NCI-H748 (cell line): ENCODE measurements around the gene OSMR.

Experiments
- DNase-seq: peaks from one replicate; lab custom pipeline; 2025; ENCODE audit not compliant: unreplicated experiment; lab: John Stamatoyannopoulos, UW

The OSMR gene

GRCh38 chr5:38870595-38870994, 24.8 kb downstream of the OSMR start:
- DNase-seq: no peak

- DNase-seq: no peak
Observed at GRCh38 chr5:38871058-38871605, 25.3 kb downstream of the OSMR start.

DNA sequence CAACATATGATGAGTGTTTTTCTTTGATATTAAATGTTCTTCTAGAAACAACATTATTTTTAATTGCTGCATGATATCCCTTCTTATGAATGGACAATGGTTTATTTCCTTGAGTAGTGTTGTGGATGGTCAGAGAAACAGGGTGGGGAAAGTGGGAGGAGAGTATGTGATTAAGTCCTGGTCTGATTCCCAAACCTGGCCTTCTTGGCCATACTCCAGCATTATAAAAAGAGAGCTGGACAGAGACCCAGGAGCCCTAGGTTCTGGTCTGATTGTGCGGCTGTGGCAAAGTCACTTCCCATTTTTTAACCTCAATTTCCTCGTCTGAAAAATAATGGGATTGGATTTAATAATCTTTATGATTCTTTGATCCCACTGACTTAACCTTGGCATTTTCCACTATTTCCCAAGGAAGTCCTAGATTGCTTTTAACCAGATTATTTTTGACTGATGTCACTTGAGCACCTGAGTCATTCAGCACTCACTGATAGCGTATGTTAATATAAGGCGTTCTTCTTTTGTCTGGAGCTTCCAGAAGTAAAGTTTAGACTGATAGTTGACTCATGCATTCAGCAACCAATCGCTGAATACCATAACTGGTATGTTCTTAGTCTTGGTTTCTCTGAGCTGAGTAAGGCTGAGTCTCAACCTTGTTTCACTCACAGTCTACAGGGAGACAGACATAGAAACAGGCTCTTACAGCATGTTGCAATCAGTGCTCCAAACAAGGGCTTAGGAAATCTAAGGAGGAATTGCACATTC, 26.2 kb downstream of the OSMR start:
- DNase-seq: no peak

DNA sequence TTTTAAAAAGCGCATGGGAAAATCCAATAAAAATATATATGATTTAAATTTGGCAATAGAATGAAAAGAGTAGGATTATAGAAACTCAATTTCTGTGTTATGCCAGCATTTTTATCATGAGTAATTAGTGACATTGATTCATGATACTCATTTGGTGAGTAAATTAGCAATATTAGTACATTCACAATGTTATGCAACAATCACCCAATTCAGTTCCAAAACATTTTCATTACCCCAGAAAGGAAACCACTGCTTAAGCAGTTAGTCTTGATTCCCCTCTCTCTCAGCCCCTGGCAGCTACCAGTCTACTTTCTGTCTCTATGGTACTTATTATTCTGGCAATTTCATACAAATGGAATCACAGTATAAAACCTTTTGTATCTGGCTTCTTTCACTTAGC, 27.0 kb downstream of the OSMR start:
- DNase-seq: no peak

GRCh38 chr5:38874948-38875456, 29.2 kb downstream of the OSMR start:
- no peak for DNase-seq

GRCh38 chr5:38878391-38879077, 32.7 kb downstream of the OSMR start:
- no peak for DNase-seq

DNA sequence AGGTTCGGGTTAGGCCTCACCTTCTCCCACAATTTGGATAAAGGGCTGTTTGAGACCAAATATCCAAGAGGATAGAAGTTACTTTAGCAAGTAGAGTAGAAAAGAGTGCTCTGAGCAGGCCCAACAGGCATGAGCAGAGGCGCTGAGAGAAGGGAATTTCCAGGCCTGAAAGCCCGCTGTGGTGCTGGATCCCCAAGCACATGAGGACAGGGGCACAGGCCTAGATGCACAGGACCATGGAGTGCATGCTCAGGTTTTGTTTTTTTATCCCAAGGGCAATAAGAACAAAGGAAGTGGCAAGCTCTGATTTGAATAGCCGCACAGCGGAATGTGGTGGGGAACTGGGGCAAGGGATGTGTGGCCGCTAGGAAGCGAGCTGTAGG, 33.3 kb downstream of the OSMR start:
- DNase-seq: no peak

DNA sequence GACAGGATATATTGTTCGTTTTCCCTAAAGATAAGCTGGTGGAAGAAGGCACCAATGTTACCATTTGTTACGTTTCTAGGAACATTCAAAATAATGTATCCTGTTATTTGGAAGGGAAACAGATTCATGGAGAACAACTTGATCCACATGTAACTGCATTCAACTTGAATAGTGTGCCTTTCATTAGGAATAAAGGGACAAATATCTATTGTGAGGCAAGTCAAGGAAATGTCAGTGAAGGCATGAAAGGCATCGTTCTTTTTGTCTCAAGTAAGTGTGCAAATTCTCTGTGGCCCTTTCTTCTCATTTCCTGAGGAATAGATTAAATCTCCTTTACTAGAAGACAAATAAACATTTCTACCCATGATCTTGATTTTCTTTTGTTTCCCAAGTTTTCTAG, 38.0 kb downstream of the OSMR start:
- DNase-seq: no peak

GRCh38 chr5:38885208-38885607, 39.4 kb downstream of the OSMR start:
- no peak for DNase-seq

GRCh38 chr5:38888041-38888440, 42.2 kb downstream of the OSMR start:
- peak; percentile 74 for DNase-seq

DNA sequence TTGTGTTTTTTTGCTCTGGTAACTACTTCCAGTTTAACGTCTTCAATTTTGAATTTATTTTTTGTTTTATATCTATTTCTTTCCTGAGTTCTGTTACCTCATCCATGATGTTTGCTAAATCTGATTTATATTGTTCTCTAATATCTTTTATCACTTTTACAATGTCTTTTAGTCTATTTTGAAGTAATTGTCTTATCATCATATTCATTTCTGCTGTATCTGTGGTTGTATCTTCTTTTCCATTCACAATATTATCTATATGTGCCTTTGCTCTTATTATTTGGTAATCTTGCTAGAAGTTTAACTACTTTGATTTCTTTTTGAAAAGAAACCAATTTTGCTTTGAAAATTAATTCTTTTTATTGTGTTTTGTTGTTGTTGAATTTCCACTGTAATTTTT, 43.6 kb downstream of the OSMR start:
- no peak for DNase-seq

DNA sequence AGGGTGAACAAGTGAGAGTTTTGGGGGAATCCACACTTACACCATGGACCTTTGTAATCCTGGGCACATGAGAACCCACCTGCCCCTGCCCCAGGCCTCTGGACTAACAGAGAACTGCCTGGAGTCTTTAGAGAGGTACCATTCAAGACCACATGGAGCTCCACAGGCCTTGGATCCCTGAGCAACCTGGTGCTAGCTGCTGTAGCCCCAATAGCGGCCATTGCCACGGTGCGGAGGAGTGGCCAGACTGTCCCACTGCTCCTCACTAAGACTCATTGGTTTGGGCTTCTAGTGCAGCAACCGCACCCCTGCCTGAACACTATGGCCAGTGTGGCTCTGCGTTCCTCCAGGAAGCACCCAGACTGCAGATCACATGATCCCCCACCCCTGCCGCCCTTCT, 45.8 kb downstream of the OSMR start:
- DNase-seq: no peak

- no peak for DNase-seq
Observed at GRCh38 chr5:38892363-38892762, 46.6 kb downstream of the OSMR start.

DNA sequence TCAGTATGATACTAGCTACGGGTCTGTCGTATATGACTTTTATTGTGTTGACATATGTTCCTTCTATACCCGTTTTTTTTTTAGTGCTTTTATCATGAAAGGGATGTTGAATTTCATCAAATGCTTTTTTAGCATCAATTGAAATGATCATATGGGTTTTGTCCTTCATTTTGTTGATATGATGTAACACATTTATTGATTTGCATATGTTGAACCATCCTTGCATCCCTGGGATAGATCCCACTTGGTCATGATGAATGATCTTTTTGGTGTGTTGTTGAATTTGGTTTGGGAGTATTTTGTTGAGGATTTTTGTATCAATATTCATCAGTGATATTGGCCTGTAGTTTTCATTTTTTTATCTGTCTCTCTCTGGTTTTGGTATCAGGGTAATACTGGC, 50.9 kb downstream of the OSMR start:
- no peak for DNase-seq

DNA sequence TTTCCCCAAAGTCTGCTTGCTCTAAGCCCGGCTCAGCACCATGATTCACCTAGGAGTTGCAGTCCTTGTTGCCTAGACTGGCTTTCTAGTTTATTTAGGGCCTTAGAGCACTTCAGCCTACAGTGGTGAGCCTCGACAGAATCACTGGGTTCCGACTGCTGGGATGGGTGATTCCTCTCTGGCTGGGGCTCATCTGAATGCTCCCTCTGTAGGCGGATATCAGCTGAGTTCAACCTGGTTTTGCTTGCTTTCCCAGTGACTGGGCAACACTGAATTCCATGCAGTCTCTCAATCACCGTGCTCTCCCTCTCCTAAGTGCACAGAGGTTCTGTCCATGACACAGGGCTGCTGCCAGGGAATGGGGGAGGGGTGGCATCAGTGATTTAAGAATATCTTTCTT, 54.1 kb downstream of the OSMR start:
- DNase-seq: no peak

DNA sequence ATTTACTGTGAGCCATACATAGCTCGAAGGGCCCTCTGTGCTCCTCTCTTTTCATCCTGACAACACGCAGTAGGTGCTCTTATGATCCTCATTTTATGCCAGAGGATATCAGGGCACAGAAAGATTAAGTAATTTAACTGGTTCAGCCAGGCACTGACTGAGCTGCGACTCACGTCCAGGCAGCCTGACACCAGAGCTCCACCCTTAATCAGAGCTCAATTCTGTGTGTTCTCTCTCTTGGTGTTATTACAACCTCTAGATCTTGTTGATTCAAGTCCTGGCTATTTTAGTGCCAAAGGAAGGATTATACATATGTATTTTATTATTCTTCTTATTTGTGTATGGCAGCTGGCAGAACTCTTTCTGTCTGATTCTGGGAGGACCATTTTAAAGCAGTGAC, 59.7 kb downstream of the OSMR start:
- DNase-seq: no peak

DNA sequence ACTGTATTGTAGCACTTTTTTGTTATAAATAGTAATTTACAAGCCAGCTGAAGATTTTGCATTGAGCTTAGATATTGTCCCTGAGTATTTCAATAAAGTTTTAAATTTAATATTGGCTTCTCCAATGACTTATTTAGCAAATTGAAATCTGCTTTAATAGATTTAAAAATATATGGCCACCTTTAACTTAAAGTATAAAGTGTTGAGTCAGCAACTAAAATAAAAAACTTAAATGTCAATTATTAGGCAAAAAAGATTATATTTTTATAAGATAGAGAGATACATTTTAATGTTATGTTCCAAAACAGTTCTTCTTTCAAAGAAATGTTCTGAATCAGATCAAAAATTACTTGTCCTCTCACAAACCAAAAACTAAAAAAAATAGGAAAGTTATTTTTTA, 60.7 kb downstream of the OSMR start:
- no peak for DNase-seq

DNA sequence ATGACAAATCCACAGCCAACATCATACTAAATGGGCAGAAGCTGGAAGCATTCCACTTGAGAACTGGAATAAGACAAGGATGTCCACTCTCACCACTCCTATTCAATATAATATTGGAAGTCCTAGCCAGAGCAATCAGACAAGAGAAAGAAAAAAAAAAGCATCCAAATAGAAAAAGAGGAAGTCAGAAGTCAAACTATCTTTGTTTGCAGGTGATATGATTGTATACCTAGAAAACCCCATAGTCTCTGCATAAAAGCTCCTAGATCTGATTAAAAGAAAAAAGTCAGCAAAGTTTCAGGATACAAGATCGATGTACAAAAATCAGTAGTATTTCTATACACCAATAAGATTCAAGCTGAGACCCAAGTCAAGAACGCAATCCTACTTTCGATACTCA, 66.1 kb downstream of the OSMR start:
- no peak for DNase-seq

GRCh38 chr5:38913714-38914113, 67.9 kb downstream of the OSMR start:
- no peak for DNase-seq

DNA sequence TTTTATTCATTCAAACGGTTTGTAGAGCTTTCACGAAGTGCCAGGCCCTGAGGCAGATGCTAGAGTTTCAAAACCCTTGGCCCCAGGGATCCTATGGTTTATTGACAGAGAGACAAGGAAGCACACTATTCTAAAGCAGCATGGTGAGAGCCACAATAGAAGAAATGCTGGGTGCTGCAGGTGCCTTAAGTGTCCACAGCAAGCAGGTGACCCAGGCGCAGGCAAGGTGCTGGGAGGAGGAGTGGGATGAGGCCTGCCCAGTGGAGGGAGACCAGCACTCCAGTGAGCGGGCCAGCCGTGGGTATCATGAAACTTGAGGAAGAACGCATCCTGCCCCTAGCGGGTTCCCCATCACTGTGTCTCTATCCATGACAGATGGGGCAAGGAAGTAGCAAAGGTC, 71.0 kb downstream of the OSMR start:
- DNase-seq: no peak

DNA sequence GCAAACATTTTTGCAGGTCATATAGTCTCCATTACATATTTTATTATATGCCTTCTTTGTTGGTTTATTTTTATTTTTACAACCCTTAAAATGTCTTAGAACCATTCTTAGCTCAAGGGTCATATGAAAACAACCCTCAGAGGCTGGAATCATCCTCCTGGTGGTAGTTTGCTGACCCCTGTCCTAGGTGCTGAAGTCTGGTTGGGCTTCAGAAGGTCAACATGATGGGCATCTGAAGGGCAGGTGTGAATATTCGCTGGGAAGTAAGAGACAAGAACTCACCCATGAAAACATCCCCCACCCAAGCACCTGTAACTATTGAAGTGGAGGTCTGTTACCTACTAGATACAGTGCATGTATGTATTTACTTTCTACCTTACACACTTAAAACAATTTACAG, 75.4 kb downstream of the OSMR start:
- no peak for DNase-seq

DNA sequence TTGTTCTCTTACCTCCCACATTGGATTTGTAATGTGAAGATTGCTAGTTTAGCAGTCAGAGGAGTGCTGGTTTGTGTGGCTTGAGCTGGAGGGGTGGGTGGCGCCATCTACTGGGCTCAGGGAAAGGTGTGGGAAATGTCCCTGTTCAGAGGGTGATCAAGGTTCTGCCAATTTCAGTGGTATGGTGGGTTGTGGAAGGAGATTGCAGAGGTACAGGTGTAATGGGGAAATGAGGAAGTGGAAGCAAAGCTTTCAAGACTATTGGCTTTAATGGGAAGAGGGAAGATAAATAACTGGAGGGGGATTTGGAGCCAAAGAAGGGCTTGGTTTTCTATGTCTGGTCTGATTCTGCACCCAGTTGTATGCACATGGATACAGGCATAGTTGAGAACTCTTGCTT, 76.4 kb downstream of the OSMR start:
- DNase-seq: peak; percentile 75
